ENCODE results near the gene CSN2. TPM values are rescaled to one million over a fixed set of nuclear protein-coding genes. Genes with fewer than 3 reads are reported as not detected.

The CSN2 gene
- total and polyA plus RNA-seq, 2 of the 8 experiments (the other 6 are each of a cell fraction or from before 2014, with no cell fraction given) = not detected

GRCh38 chr4:70008771-70009170 is 43.2 kb upstream of the CSN2 start (continued):
- TF ChIP-seq TAF7 (optimal IDR thresholded peaks at IDR 0.05; ENCODE audit: borderline replicate concordance, low read depth, low read length) = no peak
- no peak for TF ChIP-seq CBX5 (IDR thresholded peaks at IDR 0.05; ENCODE audit: low read depth, low read length)
- TF ChIP-seq JUN (IDR thresholded peaks at IDR 0.05; ENCODE audit: low read depth, low read length) = no peak
- no peak for TF ChIP-seq SUZ12 (IDR thresholded peaks at IDR 0.05; ENCODE audit: low read length)
- TF ChIP-seq KDM5A (IDR thresholded peaks at IDR 0.05; ENCODE audit: low read length) = no peak
